ENCODE data around the gene CAMKV.
A peak's percentile ranks its signal among the peaks of the same experiment; 100 is the strongest.
"Not testable (repeated sequence)": the region's sequence is repeated elsewhere in the genome, so short reads cannot be mapped to it uniquely, and the experiment has no call there.

The CAMKV gene

GRCh38 chr3:49910409-49911123 lies 40.9 kb upstream of the CAMKV start:
- no peak overlapping the region for H3K4me3 ChIP-seq (ENCODE audit: low read depth, low read length)
- TF ChIP-seq CTCF (IDR thresholded peaks at IDR 0.05; ENCODE audit: low read depth, low read length) = no peak

GRCh38 chr3:49908373-49909199 lies 38.9 kb upstream of the CAMKV start:
- no peak overlapping the region for H3K4me3 ChIP-seq (ENCODE audit: low read depth, low read length)
- TF ChIP-seq CTCF (IDR thresholded peaks at IDR 0.05; ENCODE audit: low read depth, low read length) = no peak

- peak overlapping the region; percentile 20 for H3K4me3 ChIP-seq (ENCODE audit: low read depth, low read length)
- TF ChIP-seq CTCF (IDR thresholded peaks at IDR 0.05; ENCODE audit: low read depth, low read length) = peak; percentile 63
Measured at GRCh38 chr3:49906073-49906743, 36.5 kb upstream of the CAMKV start.

GRCh38 chr3:49904448-49904847 lies 34.7 kb upstream of the CAMKV start:
- H3K4me3 ChIP-seq (ENCODE audit: low read depth, low read length) = not testable (repeated sequence)

- no peak for TF ChIP-seq CTCF (IDR thresholded peaks at IDR 0.05; ENCODE audit: low read depth, low read length)
- H3K4me3 ChIP-seq (ENCODE audit: low read depth, low read length) = no peak within 1 kb of the TSS
Measured at GRCh38 chr3:49903451-49904424, 34.0 kb upstream of the CAMKV start, which contains the start of gene MST1R. MST1R (minus strand) TSS chr3:49903873; CDS start chr3:49903609, 264 bp downstream.

- no peak for TF ChIP-seq CTCF (IDR thresholded peaks at IDR 0.05; ENCODE audit: low read depth, low read length)
- H3K4me3 ChIP-seq (ENCODE audit: low read depth, low read length) = no peak overlapping the region
Measured at GRCh38 chr3:49902511-49903345, 33.0 kb upstream of the CAMKV start.
